Thyroid gland (tissue), 4 donors: ENCODE results near the gene PEX14.

Experiments used
- CTCF ChIP-seq, 6 experiments: fragments of 200-600 bp in 3 of 6; fragments of 450-650 bp in 3 of 6; sonication (generic) in 3 of 6; IDR thresholded peaks; one replicate each; pipeline ENCODE4 v1.5.1; 2016 to 2019; ENCODE audit warnings: antibody characterized with exemption in 6 of 6, mild to moderate bottlenecking in 2 of 6, inconsistent platforms in 1 of 6, moderate library complexity in 1 of 6
- POLR2A ChIP-seq, 2 donors: fragments of 450-650 bp; IDR thresholded peaks; one replicate each; pipeline ENCODE4 v1.6.1; 2017; ENCODE audit warnings: antibody characterized with exemption in 2 of 2, mild to moderate bottlenecking in 2 of 2, moderate library complexity in 1 of 2

- TF ChIP-seq CTCF (IDR thresholded peaks at IDR 0.05) (no peak), POLR2A (IDR thresholded peaks at IDR 0.05) (no peak)
These were observed 23.5 kb downstream of the PEX14 start for GRCh38 chr1:10498231-10498630.
